HCEC 1CT (cell line): ENCODE data around the gene ATP2C2.

ENCODE experiments used
- DNase-seq: peaks from one replicate; pipeline ENCODE4 v3.0.0-alpha.2; 2017

Gene ATP2C2

GRCh38 chr16:84501077-84501735, 132.9 kb downstream of the ATP2C2 start:
- DNase-seq: peak; percentile 91

DNA sequence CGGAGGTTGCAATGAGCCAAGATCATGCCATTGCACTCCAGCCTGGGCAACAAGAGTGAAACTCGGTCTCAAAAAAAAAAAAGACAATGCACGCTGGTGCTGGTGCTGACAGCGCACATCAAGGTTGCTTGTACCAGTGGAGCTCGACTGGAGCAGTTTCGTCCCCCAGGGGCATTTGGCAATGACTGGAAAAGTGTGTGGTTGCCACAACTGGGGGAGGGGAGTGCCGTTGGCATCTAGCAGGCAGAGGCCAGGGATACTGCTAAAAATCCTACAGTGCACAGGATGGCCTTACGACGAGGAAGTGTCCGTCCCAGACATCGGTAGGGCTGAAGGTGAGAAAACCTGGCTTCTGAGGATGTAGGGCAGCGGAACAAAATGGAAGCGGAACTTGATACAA, 133.7 kb downstream of the ATP2C2 start:
- DNase-seq: no peak

GRCh38 chr16:84502581-84502980, 134.2 kb downstream of the ATP2C2 start:
- peak; percentile 24 for DNase-seq

- peak; percentile 59 for DNase-seq
Measured at GRCh38 chr16:84503751-84504395, 135.5 kb downstream of the ATP2C2 start.

- peak; percentile 96 for DNase-seq
Measured at GRCh38 chr16:84504420-84505248, 136.3 kb downstream of the ATP2C2 start, which contains the start of gene MEAK7. MEAK7 (minus strand) TSS chr16:84504659; CDS start chr16:84498086, 6,573 bp downstream.

GRCh38 chr16:84505249-84506187, 137.2 kb downstream of the ATP2C2 start:
- no peak for DNase-seq

DNA sequence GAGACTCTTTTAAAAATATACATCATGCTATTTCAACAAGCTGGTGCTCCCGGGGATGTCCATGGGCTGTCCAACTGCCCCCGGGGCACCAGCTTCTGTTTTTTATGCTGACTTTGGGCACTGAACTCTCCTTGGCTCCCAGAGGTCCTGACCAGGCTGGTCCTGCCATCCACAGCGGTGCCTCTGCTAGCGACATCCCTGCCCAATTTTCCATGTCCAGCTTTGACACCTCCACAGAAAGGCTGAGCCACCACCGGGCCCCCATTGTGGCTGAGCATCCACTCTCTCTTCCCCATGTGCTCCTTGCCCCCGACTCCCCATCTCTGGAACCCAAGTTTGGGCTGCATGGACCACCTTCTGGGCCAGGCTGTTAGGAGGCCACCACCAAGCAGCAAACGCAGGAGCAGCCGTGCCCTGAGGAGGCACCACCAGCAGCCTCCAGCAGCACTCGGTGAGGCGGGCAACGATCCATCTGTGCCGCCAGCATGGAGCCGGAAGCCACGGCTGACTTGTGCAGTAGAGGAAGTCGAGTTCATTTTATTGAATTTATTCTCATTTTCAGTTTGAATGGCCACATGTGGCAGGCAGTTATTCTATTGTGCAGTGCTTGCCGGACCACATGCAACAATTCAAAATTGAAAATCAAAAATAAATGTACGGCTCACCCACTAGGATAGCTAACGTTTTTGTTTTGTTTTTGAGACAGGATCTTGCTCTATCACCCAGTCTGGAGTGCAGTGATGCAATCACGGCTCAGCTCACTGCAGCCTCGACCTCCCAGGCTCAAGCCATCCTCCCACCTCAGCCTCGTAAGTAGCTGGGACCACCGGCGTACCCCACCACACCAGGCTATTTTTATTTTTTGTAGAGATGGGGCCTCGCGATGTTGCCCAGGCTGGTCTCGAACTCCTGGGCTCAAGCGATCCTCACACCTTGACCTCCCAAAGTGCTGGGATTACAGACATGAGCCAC, 139.0 kb downstream of the ATP2C2 start:
- no peak for DNase-seq

DNA sequence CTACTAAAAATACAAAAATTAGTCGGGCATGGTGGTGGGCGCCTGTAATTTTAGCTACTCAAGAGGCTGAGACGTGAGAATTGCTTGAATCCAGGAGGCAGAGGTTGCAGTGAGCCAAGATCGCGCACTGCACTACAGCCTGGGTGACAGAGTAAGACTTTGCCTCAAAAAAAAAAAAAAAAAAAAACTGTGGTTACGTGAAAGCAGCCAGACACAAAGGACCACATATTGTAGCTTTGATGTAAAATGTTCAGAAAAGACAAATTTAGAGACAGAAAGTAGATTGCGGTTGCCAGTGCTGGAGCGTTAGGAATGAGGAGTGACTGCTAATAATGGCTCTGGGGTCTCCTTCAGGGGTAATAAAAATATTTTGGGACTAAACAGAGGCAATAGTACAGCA, 140.2 kb downstream of the ATP2C2 start:
- no peak for DNase-seq

- no peak for DNase-seq
Measured at GRCh38 chr16:84509032-84509950, 141.0 kb downstream of the ATP2C2 start.

- DNase-seq: peak; percentile 79
Measured at GRCh38 chr16:84511180-84511800, 143.0 kb downstream of the ATP2C2 start.

GRCh38 chr16:84511831-84512230, 143.5 kb downstream of the ATP2C2 start:
- no peak for DNase-seq

DNA sequence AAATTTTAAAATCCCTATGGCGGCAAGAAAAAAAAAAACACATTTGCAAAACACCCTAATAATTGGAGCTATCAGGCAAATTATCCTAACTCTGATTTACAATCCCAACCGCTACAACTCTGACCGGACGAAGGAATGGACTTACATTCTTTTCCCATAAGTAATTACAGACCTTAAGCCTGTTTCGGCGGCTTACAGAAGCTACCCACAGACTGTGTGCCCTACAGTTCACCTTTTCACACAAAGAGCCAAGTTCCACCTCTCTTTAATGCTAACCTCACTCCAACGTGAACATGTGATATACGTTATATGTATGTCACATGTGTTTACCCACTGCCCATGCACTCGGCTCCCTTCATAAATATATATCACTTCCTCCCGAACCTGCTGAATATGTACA, 144.8 kb downstream of the ATP2C2 start:
- DNase-seq: peak; percentile 38

DNA sequence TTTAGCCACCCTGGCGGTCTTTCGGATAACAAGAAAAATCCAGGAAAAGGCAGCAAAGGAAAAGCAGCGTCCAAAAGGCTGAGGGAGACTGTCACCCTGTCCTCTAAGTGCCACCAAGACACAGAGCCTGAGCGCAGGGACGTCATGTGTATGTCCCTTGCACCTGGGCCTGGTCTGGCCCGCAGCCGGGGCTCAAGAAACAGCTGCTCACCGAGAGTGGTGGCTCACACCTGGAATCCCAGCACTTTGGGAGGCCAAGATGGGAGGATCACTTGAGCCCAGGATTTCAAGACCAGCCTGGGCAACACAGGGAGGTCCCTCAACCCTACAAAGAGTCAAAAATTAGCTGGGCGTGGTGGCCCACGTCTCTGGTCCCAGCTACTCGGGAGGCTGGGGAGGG, 145.3 kb downstream of the ATP2C2 start:
- DNase-seq: no peak
